HG03095 (cell line): ENCODE data around the gene TOMM40.
"Not testable (repeated sequence)": the region's sequence is repeated elsewhere in the genome, so short reads cannot be mapped to it uniquely, and the experiment has no call there.

ENCODE experiments used
- ATAC-seq: cut with Tn5 transposase; IDR thresholded peaks from one replicate; pipeline ENCODE4 v1.9.1; 2021; ENCODE audit warnings: moderate library complexity; ENCODE audit not compliant: unreplicated experiment

TOMM40 gene

GRCh38 chr19:44869733-44870470 is 21.2 kb upstream of the TOMM40 start:
- no peak for ATAC-seq

DNA sequence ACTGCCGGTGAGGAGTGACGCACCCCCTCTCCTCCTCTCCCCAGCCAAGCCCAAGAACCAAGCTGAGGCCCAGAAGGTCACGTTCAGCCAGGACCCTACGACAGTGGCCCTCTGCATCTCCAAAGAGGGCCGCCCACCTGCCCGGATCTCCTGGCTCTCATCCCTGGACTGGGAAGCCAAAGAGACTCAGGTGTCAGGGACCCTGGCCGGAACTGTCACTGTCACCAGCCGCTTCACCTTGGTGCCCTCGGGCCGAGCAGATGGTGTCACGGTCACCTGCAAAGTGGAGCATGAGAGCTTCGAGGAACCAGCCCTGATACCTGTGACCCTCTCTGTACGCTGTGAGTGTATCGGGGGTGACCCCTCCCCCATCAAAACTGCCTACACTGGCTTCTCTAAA is 19.2 kb upstream of the TOMM40 start:
- ATAC-seq = no peak

DNA sequence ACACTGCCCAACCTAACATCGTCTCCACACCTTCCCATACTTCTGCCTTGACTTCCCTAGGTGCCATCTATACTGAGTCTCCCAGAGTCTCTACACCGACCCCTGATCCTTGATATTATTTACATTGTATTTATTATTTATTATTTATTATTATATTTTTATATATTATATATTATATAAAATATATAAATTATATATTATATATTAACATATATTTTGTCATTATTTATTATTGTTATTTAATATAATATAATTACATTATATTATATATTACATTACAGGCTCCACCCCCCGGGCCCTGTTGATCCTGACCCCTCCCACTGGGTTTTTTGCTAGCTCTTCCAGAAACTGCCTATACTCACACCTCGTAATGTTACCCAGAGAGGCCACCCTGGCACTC is 18.4 kb upstream of the TOMM40 start:
- ATAC-seq = no peak

GRCh38 chr19:44874317-44874716 is 16.7 kb upstream of the TOMM40 start:
- no peak for ATAC-seq

GRCh38 chr19:44875666-44876451 is 15.2 kb upstream of the TOMM40 start:
- no peak for ATAC-seq

DNA sequence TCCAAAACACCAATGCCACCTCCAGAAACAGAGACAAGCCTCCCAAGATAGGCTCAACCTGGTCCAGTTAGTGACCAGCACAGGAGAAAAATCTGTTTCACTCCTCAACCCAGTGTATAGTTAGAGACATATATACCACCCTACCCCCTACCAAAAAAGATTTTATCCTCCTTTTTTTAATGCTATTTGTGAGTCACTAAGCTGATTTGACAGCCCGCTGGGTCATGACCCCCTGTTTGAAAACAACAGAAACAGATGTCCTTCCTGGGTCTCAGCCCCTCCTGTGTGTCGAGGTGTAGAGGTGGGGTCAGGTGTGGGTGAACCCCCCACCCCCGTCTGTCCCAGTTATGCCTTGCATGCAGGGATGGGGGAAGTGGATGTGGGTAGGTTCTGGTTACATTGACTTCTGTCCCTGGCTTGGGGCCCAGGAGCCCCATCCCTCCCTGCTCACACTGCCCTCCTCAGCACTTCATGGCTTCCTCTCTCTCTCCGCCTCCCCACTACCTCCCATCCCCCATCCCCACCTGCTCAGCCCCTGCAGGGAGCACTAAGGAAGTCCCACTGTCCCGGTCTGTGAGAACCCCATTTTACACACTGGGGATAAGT is 14.0 kb upstream of the TOMM40 start:
- no peak for ATAC-seq

GRCh38 chr19:44878120-44878865 is 12.8 kb upstream of the TOMM40 start:
- ATAC-seq = no peak

- no peak for ATAC-seq
Observed at GRCh38 chr19:44879309-44880065, 11.6 kb upstream of the TOMM40 start.

DNA sequence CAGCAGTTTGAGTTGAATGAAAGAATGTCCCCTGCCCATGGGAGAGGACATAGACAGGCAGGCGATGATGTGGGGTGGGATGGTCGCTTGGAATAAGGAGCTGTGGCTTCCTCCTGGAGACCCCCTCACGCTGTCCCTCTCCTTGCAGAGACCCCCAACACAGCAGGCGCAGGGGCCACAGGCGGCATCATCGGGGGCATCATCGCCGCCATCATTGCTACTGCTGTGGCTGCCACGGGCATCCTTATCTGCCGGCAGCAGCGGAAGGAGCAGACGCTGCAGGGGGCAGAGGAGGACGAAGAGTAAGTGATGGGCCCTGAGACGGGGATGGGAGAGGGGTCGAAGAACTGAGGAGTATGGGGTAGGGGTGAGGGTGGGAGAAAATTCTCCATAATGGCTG is 9.0 kb upstream of the TOMM40 start:
- ATAC-seq = no peak

DNA sequence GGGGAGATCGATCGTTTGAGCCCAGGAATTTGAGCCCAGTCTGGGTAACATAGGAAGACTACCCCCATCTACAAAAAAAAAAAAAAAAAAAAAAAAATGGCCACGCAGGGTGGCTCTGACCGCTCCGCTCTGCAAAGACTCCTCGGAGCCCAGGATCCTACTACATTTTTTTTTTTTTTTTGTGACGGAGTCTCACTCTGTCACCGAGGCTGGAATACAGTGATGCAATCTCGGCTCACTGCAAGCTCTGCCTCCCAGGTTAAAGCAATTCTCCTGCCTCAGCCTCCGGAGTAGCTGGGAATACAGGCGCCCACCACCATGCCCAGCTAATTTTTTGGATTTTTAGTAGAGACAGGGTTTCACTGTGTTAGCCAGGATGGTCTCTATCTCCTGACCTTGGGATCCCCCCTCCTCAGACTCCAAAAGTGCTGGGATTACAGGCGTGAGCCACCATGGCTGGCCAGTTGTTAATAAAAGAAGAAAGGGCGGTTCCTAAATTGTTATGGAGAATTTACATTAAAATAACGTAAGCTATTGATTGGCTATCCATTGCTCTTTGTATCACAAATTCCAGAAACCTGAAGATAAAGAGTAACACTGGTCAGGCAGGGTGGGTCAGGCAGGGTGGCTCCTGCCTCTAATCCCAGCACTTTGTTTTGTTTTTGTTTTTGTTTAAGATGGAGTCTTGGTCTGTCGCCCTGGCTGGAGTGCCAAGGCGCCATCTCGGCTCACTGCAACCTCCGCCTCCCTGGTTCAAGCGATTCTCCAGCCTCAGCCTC is 8.2 kb upstream of the TOMM40 start:
- not testable (repeated sequence) for ATAC-seq

GRCh38 chr19:44883922-44884321 is 7.1 kb upstream of the TOMM40 start:
- no peak for ATAC-seq

DNA sequence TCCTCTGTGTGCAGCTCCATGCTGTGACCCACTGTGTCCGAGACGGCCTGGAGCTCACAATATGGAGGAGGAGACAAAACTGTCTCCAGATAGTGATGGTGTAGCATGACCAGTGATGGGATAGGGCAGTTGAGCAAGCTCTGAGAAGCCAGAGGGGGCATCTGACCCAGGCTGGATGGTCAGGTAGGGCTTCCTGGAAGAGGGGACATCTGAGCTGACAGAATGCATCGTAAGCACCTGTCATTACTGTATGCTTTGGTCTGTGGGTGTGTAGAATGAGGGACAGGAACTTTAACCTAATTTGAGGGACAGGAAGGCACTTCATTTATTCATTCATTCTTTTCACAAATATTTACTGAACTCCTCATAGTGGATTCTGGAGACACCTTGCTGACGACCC is 6.5 kb upstream of the TOMM40 start:
- ATAC-seq = no peak

GRCh38 chr19:44886141-44886540 is 4.9 kb upstream of the TOMM40 start:
- no peak for ATAC-seq

DNA sequence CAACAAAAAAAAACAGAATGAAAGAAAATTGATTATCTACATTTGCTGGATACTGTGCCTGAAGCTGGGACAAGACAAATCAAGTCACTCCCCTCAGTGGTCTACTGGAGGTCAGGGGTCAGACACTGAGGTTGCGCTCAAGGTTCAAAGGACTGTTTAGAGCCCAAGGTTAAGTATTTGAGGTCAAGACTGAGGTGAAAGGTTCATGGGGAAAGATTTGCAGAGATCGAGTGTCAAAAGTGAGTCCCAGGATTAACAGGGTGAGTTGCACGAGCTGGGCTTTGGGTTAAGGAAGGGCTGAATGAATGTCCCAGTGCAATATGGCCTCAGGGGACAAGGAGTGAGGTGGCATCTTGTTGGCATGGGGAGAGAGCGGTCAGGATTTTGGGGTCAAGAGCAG is 3.4 kb upstream of the TOMM40 start:
- ATAC-seq = no peak

DNA sequence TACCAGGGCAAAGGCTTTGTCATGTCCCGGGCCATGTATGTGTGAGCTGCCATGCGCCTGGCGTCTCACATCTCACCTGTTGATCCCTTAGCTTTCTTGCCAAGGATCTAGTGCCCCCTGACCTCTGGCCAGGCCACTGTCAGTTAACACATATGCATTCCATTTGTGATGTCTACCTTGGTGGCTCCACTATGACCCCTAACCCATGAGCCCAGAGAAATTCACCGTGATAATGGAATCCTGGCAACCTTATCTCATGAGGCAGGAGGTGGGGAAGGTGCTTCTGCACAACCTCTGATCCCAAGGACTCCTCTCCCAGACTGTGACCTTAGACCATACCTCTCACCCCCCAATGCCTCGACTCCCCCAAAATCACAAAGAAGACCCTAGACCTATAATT is 2.7 kb upstream of the TOMM40 start:
- ATAC-seq = not testable (repeated sequence)

- no peak for ATAC-seq
Observed at GRCh38 chr19:44889830-44890365, 1.2 kb upstream of the TOMM40 start.

DNA sequence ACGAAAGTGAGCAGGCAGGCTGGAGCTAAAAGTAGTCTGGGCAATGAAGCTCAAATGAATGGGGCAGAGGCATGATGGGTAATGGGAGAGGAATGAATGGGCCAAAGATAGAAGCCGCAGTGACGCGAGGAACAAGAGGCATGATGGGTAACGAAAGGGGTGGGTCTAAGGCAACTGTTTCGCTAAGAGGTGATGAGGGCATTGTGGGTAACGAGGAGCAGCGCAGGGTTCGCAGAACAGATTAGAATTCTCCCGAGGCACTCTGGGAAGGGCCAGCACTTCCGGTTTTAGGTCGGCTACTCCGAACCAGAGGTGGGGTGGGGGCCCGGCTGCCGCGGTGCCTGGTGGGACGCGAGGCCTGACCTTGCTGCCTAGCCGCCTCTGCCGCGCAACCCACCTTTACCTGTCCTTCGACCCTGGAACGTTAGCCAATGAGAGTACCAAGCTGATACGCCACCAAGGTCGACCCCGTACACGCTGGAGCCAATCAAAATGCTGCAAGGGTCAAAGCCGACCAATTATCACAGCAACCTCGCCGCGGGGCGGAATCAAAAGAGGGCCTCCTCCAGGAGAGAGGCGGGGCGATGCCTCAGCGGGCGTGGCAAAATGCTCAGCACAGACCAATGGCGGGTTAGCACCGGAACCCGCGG is 563 bp upstream of the TOMM40 start:
- peak; percentile 82 for ATAC-seq

DNA sequence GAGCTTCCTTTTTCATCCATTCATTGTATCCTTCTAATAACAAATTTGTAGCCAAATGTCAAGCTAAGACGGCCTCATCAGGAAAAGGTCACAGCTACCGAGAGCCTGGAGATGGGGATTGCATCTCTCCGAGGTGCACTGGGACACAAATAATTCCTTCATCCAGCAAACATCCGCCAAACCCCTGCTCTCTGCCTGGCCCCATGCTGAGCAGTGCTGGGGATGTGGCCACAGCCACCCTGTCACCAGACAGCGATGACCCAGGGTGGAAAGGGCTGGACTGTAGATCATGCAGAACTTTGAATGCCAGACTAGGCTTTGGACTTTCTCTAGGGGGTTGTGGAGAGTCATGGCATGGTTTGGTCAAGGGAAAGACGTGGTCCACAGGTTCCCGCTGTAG is 1.9 kb downstream of the TOMM40 start:
- no peak for ATAC-seq
